AG04449 (cell line): ENCODE data around the gene MYO7B.

ENCODE experiments used
- CTCF ChIA-PET: fragments of 350-600 bp; formaldehyde crosslinking; extraction: SDS; loops from one replicate; lab custom pipeline; 2021; ENCODE audit warnings: antibody characterized with exemption; lab: Yijun Ruan, JAX
- POLR2A ChIA-PET: fragments of 400-600, 350-600 bp; formaldehyde crosslinking; extraction: SDS; loops from one replicate; lab custom pipeline; 2020; ENCODE audit warnings: antibody characterized with exemption, inconsistent platforms; lab: Yijun Ruan, JAX
- DNase-seq: peaks from one replicate; pipeline ENCODE4 v3.0.0-alpha.2; 2010; ENCODE audit warnings: low read depth, low spot score
- H3K4me3 ChIP-seq: 2 replicates; pipeline ENCODE4 v1.5.1; 2011; ENCODE audit warnings: low read depth, mild to moderate bottlenecking, control low read depth, low read length
- CTCF ChIP-seq: IDR thresholded peaks from one replicate; pipeline ENCODE4 v1.5.1; 2011; ENCODE audit warnings: mild to moderate bottlenecking, moderate library complexity, low read length, control low read depth, inconsistent platforms; ENCODE audit not compliant: insufficient read depth; ENCODE audit errors: missing control alignments

The MYO7B gene

GRCh38 chr2:127594116-127594591 is 58.7 kb downstream of the MYO7B start:
- no peak overlapping the region for H3K4me3 ChIP-seq
- POLR2A ChIA-PET: no interaction called here
- DNase-seq: no peak
- no peak for TF ChIP-seq CTCF
- CTCF ChIA-PET: interaction anchor here (1.3 to 6.9 kb wide), 4 partner anchors 11 to 102 kb away, joined by 3 to 119 read pairs (median 16); no protein-coding TSS in a partner anchor

GRCh38 chr2:127596311-127597045 is 61.0 kb downstream of the MYO7B start:
- no peak for TF ChIP-seq CTCF
- H3K4me3 ChIP-seq: no peak overlapping the region
- CTCF ChIA-PET: interaction anchor here (6.9 kb wide), 1 partner anchor 54 kb away, joined by 119 read pairs; no protein-coding TSS in a partner anchor
- POLR2A ChIA-PET: no interaction called here
- DNase-seq: no peak

GRCh38 chr2:127597046-127597983 is 61.8 kb downstream of the MYO7B start:
- POLR2A ChIA-PET: no interaction called here
- TF ChIP-seq CTCF: no peak
- no peak for DNase-seq
- H3K4me3 ChIP-seq: no peak overlapping the region
- CTCF ChIA-PET: no interaction called here

- CTCF ChIA-PET: no interaction called here
- no peak overlapping the region for H3K4me3 ChIP-seq
- TF ChIP-seq CTCF: no peak
- POLR2A ChIA-PET: no interaction called here
- no peak for DNase-seq
Measured at GRCh38 chr2:127597984-127598380, 62.5 kb downstream of the MYO7B start.

GRCh38 chr2:127598711-127599110 is 63.2 kb downstream of the MYO7B start:
- H3K4me3 ChIP-seq: no peak overlapping the region
- POLR2A ChIA-PET: no interaction called here
- TF ChIP-seq CTCF: no peak
- DNase-seq: no peak
- CTCF ChIA-PET: interaction anchor here (1.2 to 8.0 kb wide), 2 partner anchors 8 to 52 kb away, joined by 5 to 52 read pairs; no protein-coding TSS in a partner anchor

GRCh38 chr2:127599211-127599610 is 63.7 kb downstream of the MYO7B start:
- DNase-seq: no peak
- CTCF ChIA-PET: interaction anchor here (1.2 to 8.0 kb wide), 2 partner anchors 9 to 51 kb away, joined by 5 to 52 read pairs; no protein-coding TSS in a partner anchor
- no peak overlapping the region for H3K4me3 ChIP-seq
- TF ChIP-seq CTCF: no peak
- POLR2A ChIA-PET: no interaction called here
